ENCODE measurements around the gene KLF13. TPM values are rescaled to one million over a fixed set of nuclear protein-coding genes. Genes with fewer than 3 reads are reported as not detected.

The KLF13 gene
- total RNA-seq, 1 donor: 13.8 TPM

DNA sequence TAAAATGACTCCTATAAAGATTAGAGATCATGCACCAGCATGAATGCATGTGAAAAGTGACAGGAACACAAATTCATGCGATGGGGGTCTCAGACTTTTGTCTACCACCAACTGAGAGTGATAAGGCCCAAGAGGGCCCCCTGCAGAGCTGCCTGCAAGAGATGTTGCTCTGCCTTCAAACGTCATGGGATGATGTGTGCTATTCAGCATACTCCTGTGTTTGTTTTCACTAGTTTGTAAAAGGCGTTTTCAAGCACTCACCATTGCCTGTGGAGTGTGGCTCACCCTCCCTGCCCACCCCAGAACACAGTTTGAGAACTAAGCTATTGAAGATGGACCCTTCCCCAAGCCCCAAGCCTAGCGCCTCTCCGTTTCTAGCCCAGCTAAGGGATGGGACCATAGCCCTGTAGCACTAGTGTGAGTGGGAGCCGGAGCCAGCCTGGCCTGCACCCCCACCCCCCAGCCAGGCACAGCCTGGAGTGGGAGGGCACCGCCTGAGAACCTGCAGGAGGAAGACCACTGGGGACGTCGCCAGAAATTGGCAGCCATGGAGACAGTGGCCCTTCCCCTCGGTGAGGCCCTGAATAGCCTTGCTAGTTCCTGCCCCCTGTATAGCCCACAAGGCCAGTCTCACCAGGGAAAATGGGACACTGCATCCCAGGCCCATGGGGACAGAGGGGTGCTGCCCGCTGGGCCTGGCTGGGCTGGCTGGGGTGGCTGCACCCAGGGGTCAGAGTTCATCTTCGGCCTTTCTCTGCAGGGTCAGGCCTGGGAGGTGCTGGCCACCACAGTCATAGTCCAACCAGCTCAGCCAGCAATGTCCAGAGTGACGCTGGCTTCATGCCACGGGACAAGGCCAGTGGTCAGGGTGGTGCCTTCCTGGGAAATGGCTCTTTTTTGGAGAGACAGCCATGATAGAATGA lies 22.6 kb upstream of the KLF13 start:
- H3K4me3 ChIP-seq (ENCODE audit: low read depth, low read length): no peak overlapping the region
- TF ChIP-seq, protein P1, sequence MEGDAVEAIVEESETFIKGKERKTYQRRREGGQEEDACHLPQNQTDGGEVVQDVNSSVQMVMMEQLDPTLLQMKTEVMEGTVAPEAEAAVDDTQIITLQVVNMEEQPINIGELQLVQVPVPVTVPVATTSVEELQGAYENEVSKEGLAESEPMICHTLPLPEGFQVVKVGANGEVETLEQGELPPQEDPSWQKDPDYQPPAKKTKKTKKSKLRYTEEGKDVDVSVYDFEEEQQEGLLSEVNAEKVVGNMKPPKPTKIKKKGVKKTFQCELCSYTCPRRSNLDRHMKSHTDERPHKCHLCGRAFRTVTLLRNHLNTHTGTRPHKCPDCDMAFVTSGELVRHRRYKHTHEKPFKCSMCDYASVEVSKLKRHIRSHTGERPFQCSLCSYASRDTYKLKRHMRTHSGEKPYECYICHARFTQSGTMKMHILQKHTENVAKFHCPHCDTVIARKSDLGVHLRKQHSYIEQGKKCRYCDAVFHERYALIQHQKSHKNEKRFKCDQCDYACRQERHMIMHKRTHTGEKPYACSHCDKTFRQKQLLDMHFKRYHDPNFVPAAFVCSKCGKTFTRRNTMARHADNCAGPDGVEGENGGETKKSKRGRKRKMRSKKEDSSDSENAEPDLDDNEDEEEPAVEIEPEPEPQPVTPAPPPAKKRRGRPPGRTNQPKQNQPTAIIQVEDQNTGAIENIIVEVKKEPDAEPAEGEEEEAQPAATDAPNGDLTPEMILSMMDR (IDR thresholded peaks at IDR 0.05; ENCODE audit: insufficient read depth, low read depth, low read length): no peak
- no peak for DNase-seq (ENCODE audit: low read depth)

DNA sequence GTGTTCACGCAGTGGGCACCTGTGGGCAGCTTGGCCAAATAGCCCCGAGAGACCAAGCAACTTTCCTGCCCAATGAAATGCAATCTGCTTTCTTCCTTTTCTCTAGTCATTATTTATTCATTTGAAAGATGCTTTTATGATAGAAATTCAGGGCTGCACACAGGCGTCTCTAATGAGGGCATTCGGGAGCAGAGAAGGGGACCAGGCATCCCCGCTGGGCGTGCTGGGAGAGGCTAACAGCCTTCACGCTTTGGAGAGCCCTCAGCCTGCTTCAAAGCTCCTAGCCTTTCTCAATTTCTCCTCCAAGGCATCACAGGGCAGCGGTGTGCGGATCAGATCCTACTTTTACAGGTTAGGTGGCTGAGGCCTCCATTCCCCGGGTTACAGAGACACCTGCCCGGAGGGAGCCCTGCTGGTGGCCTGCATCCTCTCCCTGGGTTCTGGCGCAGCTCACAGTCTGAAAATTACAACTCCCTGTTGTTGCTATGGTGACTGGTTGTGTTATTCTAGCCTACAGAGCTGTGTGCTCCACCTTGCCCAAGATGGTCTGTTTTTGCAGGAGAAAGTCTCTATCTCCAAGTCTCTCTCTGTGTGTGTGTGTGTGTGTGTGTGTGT lies 21.8 kb upstream of the KLF13 start:
- no peak overlapping the region for H3K4me3 ChIP-seq (ENCODE audit: low read depth, low read length)
- DNase-seq (ENCODE audit: low read depth): no peak
- TF ChIP-seq, protein P1 (IDR thresholded peaks at IDR 0.05; ENCODE audit: insufficient read depth, low read depth, low read length): no peak

DNA sequence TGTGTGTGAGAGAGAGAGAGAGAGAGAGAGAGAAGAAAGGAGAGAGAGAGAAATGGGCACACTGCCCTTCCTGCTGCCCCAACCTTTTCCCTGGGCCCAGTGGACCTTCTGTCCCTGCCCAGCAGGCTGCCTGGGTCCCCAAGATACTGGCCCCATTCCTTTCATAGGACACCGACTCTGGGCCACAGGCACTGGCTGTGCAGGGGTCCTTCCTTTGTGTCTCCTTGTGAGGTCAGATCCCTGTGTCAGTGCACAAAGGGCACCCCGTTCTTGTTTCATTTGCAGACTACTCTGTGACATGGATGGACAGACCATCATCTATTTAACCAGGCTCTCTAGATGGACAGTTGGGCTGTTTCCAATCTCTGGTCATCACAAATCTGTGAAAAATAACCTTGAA lies 21.3 kb upstream of the KLF13 start:
- TF ChIP-seq, protein P1 (IDR thresholded peaks at IDR 0.05; ENCODE audit: insufficient read depth, low read depth, low read length): no peak
- DNase-seq (ENCODE audit: low read depth): no peak

DNA sequence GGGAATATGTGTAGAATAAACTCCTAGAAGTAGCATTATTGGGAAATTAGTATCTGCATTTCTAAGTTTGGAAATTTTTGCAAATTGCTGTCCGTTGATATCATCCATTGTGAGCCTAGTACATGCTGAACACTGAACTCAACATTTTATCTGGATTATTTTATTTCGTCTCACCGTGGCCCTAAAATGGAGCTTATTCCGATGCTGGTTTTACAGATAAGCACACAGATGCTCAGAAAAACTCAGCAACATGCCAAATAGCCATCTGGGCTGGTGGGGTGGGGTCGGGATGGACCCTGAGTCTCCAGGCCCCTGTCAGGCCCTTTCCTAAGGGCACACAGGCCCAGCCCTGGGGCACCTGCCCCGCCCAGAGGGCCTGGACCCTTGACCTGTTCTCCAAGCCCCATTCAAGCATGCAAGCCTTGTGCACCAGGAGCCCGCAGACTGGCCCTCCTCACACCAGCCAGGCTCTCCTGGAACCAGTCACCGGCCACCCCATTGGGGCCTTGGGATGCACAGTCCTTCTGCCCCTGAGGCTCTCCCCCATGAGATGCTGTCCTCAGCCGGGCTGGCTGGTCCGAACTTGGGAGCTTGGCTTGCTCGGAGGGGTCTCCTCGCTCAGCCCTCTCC lies 20.7 kb upstream of the KLF13 start:
- TF ChIP-seq, protein P1 (IDR thresholded peaks at IDR 0.05; ENCODE audit: insufficient read depth, low read depth, low read length): no peak
- H3K4me3 ChIP-seq (ENCODE audit: low read depth, low read length): no peak overlapping the region
- no peak for DNase-seq (ENCODE audit: low read depth)

More for the DNA sequence above, 21.3 kb upstream of the KLF13 start:
- no peak overlapping the region for H3K4me3 ChIP-seq (ENCODE audit: low read depth, low read length)

DNA sequence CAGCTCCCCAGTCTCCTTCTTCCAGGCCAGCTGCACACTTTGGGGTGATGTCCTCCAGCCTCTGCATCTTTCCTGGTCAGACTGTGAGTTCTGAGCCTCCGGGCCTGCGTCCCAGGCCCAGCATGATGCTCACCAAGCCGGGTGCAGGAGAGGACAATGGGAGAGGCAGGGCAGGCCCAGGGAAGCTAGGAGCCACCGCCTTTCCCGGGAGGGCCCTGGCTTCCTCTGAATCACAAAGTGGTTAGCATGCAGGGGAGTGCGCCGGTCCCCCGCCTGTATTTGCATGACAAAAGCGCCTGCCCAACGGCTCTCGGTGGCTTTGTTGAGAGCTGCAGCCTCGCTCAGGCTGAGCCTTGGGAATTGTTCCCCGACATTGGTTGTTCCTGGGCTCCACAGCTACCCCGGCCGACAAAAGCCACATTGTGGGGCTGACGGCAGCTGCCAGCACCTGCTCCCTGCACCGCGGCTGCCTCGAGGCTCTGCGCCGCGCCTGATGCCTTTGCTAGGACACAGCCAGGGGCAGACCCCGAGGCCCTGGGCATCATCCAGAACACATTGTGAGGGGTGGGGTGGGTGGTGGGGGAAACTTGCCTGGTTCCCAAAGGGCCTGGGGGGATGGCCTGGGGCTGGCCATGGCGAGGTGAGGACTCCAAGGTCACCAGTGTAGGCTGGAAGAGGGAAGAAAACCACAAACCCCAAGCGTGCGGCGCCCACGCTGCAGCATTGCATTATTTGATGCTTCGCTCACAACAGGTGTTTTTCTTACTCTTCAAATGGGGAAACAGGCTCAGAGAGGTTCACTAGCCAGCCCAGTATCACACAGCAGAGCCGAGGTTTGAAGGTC lies 20.0 kb upstream of the KLF13 start:
- DNase-seq (ENCODE audit: low read depth): no peak

More for the DNA sequence above, 20.0 kb upstream of the KLF13 start:
- H3K4me3 ChIP-seq (ENCODE audit: low read depth, low read length): no peak overlapping the region
- TF ChIP-seq, protein P1 (IDR thresholded peaks at IDR 0.05; ENCODE audit: insufficient read depth, low read depth, low read length): no peak
